Chondrocyte (in vitro differentiated cells): Measurements from ENCODE around the gene SEL1L3. TPM values are rescaled to one million over a fixed set of nuclear protein-coding genes. Genes with fewer than 3 reads are reported as not detected.

Experiments used
- DNase-seq: peaks from one replicate; pipeline ENCODE4 v3.0.0; 2021; ENCODE audit warnings: mixed read lengths, low spot score
- H3K27ac Mint-ChIP-seq: one replicate; pipeline ENCODE4 v1.8.0; 2021; ENCODE audit warnings: mild to moderate bottlenecking, moderate library complexity, mixed read lengths; ENCODE audit not compliant: unreplicated experiment
- H3K27me3 Mint-ChIP-seq: 2 replicates; pipeline ENCODE4 v1.8.0; 2021; ENCODE audit warnings: low read depth, mixed read lengths
- H3K36me3 Mint-ChIP-seq: 2 replicates; pipeline ENCODE4 v1.8.0; 2021; ENCODE audit warnings: low read depth, mixed read lengths
- H3K4me1 Mint-ChIP-seq: 2 replicates; pipeline ENCODE4 v1.8.0; 2021; ENCODE audit warnings: low read depth, mild to moderate bottlenecking, mixed read lengths
- H3K4me3 Mint-ChIP-seq: one replicate; pipeline ENCODE4 v1.8.0; 2021; ENCODE audit warnings: mild to moderate bottlenecking, moderate library complexity, mixed read lengths; ENCODE audit not compliant: unreplicated experiment
- H3K9me3 Mint-ChIP-seq: 2 replicates; pipeline ENCODE4 v1.8.0; 2021; ENCODE audit warnings: low read depth, mixed read lengths
- CTCF ChIP-seq: fragments of 200-600 bp; sonication (generic); IDR thresholded peaks from 2 replicates; pipeline ENCODE4 v1.5.0; 2021; ENCODE audit warnings: antibody characterized with exemption, mild to moderate bottlenecking, moderate library complexity
- total RNA-seq: library from RNA; stranded (reverse); gene quantifications from 3 replicates; pipeline ENCODE4 v1.2.1, GENCODE V29; 2021

The SEL1L3 gene
- total RNA-seq, 1 donor from 2014 or later: 30.3 TPM

GRCh38 chr4:25760518-25761157 is 102.2 kb downstream of the SEL1L3 start:
- Mint-ChIP-seq H3K4me1 (no peaks in the 10 kb centered on the region), H3K27ac (no peak overlapping the region), H3K27me3 (no peaks in the 10 kb centered on the region), H3K4me3 (no peak overlapping the region), H3K9me3 (no peaks in the 10 kb centered on the region), H3K36me3 (peaks cover 23% of the 10 kb centered on the region)
- no peak for DNase-seq
- TF ChIP-seq CTCF: no peak

- no peak for DNase-seq
- no peak overlapping the region for H3K4me3 Mint-ChIP-seq
- TF ChIP-seq CTCF: no peak
- H3K27ac Mint-ChIP-seq: no peak overlapping the region
- H3K27me3 Mint-ChIP-seq: no peaks in the 10 kb centered on the region
- H3K4me1 Mint-ChIP-seq: no peaks in the 10 kb centered on the region
- H3K9me3 Mint-ChIP-seq: no peaks in the 10 kb centered on the region
- H3K36me3 Mint-ChIP-seq: peaks cover 26% of the 10 kb centered on the region
These were observed 102.7 kb downstream of the SEL1L3 start for GRCh38 chr4:25760048-25760447.

- no peak overlapping the region for H3K27ac Mint-ChIP-seq
- no peaks in the 10 kb centered on the region for H3K27me3 Mint-ChIP-seq
- H3K9me3 Mint-ChIP-seq: no peaks in the 10 kb centered on the region
- no peaks in the 10 kb centered on the region for H3K4me1 Mint-ChIP-seq
- peaks cover 21% of the 10 kb centered on the region for H3K36me3 Mint-ChIP-seq
- no peak overlapping the region for H3K4me3 Mint-ChIP-seq
- no peak for DNase-seq
- TF ChIP-seq CTCF: no peak
These were observed 103.7 kb downstream of the SEL1L3 start for GRCh38 chr4:25759101-25759500.

GRCh38 chr4:25757452-25757851 is 105.3 kb downstream of the SEL1L3 start:
- TF ChIP-seq CTCF: no peak
- no peaks in the 10 kb centered on the region for H3K9me3 Mint-ChIP-seq
- H3K27me3 Mint-ChIP-seq: no peaks in the 10 kb centered on the region
- H3K4me3 Mint-ChIP-seq: no peak overlapping the region
- DNase-seq: no peak
- no peaks in the 10 kb centered on the region for H3K4me1 Mint-ChIP-seq
- peaks cover 18% of the 10 kb centered on the region for H3K36me3 Mint-ChIP-seq
- no peak overlapping the region for H3K27ac Mint-ChIP-seq

GRCh38 chr4:25756503-25756902 is 106.3 kb downstream of the SEL1L3 start:
- H3K9me3 Mint-ChIP-seq: no peaks in the 10 kb centered on the region
- DNase-seq: no peak
- TF ChIP-seq CTCF: no peak
- peaks cover 18% of the 10 kb centered on the region for H3K36me3 Mint-ChIP-seq
- no peak overlapping the region for H3K4me3 Mint-ChIP-seq
- H3K4me1 Mint-ChIP-seq: no peaks in the 10 kb centered on the region
- no peak overlapping the region for H3K27ac Mint-ChIP-seq
- no peaks in the 10 kb centered on the region for H3K27me3 Mint-ChIP-seq
